CD4-positive, alpha-beta T cell treated with Interferon alpha-2 for 1 hour (primary cell): Measurements from ENCODE around the gene RAB5IF.

Experiments used
- DNase-seq, 2 donors: peaks; one replicate each; pipeline ENCODE4 v3.0.0-alpha.2; 2020 to 2022

The RAB5IF gene, protein sequence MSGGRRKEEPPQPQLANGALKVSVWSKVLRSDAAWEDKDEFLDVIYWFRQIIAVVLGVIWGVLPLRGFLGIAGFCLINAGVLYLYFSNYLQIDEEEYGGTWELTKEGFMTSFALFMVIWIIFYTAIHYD

DNA sequence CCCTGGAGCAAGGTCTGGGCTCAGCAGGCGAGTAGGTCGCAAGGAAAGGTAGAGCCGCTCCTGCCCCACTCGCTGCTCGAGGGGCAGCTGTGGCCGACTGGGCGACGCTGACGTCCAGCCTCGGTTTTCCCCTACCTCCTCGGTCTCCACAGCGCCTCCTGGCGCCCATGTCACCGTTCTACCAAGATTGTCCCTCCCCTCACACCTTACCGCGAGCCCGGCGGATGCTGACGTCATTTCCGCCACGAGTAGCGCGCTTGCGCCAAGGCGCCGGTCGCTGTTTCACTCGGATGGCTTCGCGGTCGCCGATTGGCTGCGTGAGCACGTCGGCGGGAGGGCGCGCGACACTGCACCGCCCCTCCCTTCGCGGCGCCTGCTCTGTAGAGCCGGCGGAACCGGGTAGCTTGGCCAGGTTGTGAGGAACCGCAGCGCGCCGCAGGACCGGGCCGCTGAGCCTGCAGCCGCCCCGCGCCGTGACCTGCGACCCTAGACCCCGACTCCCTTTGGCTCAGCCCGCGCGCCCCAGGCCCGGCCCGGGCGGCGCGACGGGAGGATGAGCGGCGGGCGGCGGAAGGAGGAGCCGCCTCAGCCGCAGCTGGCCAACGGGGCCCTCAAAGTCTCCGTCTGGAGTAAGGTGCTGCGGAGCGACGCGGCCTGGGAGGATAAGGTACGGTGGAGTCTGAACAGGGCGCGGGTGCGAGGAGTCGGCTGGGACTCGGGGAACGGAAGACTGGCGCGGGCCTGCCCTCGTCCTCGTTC, at the start of gene RAB5IF:
TSS of gene RAB5IF (plus strand) at position 381 of the 759 bp plus-strand sequence. CDS start at position 554, 173 bp downstream.
- peak; percentile 99 for DNase-seq

DNA sequence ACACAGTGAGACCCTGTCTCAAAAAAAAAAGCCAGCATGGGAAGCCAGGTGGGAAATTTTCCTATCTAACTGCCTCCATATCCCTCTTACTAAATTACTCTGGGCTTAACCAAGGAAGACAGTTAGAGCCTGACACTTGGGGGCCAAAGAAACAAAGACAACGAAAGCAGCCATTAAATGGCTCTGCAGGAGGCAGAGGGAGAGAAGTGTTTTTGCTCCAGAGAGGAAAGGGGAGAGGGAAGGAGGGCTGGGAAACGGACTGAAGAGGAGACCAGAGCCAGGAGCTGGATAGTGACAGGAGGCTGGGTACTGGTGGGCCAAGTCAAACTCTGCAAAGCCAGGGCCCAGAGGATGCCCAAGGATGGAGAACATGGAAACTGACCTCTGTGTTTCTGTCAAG, 42.9 kb upstream of the RAB5IF start:
- no peak for DNase-seq

DNA sequence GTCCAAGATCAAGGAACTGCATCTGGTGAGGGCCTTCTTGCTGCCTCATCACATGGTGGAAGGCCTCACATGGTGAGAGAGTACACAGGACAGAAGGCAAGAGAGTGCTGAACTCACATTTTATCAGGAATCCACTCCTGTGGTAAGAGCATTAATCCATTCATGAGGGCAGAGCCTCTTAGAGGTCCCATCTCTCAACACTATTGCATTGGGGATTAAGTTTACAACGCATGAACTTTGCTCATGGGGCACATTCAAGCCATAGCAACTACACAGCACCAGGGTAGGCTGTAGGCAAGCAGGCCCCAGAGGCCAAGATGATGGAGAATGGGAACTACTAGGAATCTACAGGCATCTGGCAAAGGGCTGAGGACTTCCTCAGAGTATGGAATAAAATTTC, 42.2 kb upstream of the RAB5IF start:
- DNase-seq, result no peak

DNA sequence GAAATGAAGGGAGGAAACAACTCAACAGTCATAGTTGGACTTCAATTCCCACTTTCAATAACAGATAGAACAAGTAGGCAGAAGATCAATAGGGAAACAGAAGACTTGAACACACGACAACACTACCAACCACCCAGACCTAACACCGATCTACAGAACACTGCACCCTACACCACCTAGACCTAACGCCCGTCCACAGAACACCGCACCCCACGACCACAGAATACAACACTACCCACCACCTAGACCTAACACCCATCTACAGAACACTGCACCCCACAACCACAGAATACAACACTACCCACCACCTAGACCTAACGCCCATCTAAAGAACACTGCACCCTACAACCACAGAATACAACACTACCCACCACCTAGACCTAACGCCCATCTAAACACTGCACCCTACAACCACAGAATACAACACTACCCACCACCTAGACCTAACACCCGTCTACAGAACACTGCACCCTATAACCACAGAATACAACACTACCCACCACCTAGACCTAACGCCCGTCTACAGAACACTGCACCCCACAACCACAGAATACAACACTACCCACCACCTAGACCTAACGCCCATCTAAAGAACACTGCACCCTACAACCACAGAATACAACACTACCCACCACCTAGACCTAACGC, 41.4 kb upstream of the RAB5IF start:
- DNase-seq, result peak in 1 of 2 donors; percentile 28

DNA sequence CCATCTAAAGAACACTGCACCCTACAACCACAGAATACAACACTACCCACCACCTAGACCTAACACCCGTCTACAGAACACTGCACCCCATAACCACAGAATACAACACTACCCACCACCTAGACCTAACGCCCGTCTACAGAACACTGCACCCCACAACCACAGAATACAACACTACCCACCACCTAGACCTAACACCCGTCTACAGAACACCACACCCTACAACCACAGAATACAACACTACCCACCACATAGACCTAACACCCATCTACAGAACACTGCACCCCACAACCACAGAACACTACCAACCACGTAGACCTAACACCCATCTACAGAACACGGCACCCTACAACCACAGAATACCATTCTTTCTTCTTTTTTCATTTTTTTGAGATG, 40.9 kb upstream of the RAB5IF start:
- peak in 1 of 2 donors; percentile 46 for DNase-seq

DNA sequence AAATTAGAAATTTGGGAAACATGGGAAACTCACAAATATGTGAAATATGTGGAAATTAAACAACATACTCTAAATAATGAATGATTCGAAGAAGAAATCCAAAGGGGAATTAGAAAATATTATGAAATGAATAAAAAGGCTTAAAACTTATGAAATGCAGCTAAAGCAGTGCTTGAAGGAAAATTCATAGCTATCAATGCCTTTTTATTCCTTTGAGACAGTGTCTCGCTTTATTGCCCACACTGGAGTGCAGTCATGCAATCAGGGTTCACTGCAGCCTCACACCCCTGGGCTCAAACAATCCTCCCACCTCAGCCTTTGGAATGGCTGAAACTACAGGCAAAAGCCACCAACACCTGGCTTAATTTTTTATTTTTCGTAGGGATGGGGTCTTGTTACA, 40.1 kb upstream of the RAB5IF start:
- DNase-seq, result no peak

DNA sequence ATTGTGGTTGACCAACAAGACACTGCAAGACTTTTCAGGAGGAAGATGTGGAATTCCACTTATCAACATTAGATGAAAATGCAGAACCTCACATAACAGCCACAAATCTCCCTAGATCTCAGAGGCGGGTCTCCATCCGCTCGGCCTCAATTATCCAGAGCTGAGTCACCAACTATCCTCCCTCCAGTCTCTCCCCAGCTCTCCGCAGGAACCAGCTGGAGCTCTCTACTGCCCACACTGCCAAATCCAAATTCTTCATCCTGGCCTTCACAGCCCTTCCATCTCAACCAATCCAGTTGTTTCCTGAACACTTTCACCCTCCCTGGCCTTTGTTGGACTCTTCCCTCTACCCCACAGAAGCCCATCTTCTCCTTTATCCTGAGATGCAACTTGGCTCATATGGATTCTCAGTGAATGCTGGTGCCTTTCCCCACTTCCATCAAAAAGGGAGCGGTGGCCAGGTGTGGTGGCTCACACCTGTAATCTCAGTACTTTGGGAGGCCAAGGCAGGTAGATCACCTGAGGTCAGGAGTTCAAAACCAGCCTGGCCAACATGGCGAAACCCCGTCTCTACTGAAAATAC, 35.6 kb upstream of the RAB5IF start:
- DNase-seq, result no peak

DNA sequence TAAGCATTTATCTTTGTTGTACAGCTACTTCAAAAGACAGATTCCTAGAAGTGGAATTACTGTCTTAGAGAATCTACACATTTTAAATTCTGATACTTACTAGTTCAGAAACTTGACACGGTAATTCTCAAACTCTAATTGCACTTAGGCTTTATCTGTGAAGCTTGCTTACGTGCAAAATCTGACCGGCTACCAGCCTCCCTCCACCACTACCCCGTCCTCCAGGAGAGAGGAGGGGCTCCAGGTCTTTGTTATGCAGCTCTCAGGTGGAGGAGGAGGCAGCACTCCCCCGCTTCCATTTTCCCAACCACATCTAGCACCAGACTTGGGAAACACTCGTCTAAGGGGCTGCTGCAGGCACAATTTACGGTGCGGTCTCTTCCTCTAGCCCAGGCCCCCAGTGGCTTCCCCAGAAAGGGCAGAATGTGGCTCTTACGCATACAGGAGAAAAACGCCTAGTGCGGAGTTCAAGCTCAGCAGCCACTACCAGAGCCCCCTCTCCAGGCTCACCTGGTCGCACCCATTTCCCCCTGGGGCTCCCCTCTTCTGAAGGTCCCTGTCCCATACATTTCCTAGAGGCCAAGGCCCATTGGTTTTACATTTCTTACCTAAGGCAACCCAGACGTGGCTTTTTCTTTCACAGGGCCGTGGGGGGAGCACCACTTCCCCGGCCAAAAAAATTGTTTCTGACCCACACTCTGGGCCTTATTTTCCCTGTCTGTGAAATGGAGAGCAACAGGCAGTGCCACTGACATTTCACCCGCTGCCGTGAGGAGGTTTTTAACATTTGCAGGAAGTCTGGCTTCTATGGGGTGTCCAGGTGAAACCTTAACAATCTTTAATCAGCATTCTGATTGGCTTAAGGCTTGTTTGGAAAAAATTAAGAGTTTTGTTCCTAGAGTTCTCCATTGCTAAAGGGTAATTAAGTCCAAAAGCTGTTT, 33.7 kb upstream of the RAB5IF start:
- no peak for DNase-seq

DNA sequence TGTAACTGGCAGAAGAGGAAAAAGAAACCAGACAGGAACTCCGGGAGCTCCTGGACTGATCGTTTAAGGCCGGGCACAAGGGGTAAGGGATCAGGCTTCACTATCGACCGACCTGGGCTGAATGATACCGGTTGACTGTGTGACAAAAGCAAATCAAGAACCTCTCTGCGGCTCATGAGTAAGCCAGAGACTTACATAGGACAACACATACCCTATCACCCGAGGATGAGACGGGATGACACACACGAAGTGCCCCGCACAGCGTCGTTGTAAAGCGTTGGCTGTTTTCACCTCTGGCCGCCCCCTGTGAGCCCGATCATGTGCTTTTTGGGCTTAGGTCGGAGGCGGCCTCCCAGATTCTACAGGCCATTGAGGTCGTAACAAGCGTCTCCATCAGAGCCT, 32.9 kb upstream of the RAB5IF start:
- DNase-seq, result peak; percentile 66 to 69

DNA sequence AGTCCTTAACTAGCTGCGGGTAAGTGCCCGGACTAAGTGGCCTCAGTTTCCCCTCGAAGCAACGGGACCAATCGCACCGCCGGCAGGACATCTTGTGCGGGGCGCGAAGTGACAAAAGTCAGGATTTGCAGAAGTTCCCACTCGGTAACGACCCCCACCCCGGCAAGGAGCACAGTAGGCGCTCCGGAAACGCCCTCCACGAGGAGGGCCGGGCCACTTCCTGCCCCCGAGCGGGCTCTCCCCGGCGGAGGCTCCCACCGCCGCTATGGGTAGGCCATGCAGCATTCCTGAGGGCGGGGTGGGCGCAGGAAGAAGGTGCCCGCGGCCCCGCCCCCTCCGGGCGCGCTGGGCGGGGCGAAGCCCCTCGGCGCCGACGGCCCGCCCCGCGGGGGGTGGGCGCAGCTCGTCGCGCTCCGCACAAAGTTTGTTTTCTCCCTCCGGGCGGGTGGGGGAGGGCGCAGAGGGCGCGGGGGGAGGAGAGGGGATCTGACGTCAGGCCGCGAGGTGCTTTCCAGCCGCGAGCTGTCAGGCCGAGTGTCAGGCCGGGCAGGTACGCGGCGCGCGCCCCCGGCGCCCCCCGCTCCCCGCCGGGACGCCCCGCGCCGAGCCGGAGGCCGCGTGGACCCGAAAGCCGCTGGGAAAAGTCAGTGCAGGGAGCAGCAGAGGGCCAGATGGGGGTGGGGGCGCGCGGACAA, 32.3 kb upstream of the RAB5IF start, which contains the start of gene TGIF2:
TSS of gene TGIF2 (plus strand) at position 495 of the 695 bp plus-strand sequence. CDS start 5,178 bp downstream, outside the sequence.
- peak; percentile 93 to 94 for DNase-seq

DNA sequence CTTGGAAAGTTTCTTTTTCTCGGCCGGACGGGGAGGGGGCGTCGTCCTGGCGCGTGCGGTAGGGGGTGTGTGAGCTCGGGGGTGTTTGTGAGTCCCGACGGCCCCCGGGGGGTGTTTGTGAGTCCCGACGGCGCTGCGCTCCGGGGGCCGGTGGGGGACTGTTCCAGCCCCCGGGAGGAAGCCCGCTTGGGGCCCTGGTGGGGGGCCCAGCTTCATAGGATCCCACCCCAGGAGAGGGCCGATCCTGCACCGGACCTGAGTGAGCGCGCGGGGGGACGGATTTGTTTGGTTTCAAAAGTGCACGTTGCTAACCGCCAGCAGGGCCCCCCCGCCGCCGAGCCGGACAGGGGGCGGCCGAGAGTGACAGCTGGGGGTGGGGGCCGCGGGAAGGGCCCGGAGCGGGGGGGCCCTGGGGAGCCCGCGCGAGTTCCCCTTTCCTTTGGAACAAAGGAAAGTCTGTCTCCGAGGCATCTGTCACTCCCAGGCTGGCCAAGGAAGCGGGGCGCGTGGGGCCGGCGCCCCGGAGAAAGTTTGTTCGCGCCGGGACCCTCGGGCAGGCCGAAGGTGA, 31.7 kb upstream of the RAB5IF start:
- DNase-seq, result peak; percentile 50 to 51

DNA sequence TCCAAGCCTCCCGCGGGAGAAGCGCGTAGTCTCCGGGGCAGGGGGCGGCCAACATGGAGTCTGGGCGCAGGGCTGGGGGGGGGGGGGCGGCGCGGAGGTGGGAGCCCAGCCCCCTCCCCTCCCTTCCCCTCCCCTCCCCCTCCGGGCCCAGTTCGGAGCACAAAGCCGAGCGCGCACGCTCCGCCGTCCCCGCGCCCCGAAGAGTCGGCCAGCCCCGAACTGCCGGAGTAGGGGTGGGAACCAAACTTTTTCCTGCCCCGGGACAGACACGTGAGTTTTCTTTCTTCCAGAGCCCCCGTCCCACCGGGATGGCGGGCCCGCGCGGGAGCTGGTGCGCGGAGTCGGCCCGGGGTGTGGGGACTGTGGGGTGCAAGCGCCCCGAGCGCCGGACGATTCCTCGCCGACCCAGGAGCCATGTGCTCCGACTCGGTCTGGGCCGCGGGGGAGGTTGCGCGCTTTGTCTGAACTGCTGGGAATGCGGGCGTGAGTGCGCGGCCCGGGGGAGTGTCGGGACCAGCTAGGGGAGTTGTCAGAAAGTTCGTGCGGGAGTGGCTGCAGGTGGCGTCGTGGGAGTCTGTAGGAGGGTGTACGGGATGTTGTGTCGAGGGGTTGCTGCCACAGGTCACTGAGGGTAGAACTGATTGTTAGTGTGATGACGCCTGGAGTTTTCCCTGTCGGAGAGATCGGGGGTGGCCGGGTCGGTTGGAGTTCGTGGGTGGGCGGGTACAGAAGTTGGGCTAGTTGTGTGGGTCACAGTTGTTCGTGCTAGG, 31.0 kb upstream of the RAB5IF start:
- peak; percentile 45 to 60 for DNase-seq

DNA sequence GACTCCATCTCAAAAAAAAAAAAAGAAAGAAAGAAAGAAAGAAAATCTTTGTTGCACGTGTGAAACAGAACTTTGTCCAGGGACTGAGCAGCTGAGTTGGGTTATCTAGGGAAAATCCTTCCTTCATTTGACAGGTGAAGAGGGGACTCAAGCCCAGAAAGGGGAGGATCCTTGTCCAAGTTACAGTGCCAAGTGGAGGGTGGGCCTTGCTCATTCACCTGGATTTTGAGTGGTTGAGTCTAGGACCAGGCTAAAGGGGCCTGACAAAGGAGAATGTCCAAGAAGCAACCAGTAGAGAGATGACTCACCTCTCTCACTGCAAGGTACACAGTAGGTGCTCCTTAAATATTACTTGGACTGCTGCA, 29.5 kb upstream of the RAB5IF start:
- no peak for DNase-seq

DNA sequence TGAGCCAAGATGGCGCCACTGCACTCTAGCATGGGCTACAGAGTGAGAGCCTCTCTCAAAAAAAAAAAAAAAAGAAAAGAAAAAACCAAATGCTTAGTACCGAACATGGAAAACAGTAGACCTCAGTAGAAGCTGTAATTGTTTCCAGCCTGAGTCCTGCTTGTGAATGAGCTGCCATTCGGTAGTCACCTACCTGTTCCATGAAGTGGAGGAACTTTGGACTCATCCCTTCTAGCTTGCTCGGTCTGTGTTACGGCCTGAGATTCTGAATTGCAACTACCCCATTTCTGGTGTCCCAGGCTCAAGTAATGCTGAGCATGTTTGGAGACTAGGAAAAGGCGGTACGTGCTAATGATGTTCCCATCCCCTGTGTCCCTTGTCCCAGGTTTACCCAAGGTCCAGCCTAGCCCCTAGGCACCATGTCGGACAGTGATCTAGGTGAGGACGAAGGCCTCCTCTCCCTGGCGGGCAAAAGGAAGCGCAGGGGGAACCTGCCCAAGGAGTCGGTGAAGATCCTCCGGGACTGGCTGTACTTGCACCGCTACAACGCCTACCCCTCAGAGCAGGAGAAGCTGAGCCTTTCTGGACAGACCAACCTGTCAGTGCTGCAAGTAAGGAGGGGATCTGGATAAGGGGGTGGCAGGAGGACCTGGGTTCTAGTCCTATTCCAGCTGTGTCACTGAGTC, 27.1 kb upstream of the RAB5IF start:
- no peak for DNase-seq

DNA sequence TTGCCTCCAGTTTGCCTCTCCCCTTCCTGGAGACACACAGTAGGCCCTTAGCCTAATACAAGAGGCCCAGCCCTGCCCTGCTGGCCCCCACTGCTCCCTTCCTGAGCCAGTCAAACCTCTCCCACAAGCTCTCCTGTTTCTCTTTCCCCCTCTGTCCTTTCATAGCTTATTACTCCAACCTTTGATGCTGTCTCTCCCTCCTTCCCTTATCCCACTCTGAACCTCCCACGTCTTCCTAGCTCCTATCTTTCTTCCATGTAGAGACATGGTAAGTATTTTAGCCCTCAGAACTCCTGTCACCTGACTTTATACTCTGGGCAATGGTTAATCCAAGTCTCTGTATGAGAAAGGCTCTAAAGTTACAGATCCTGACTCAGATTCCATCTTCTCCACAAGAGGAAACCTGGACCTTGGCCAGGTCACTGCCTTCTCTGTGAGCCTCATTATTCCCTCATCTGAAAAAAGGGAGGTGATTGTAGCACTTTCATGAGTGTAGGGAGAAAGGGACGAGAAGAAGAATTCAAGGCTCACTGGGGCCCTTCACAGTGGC, 25.5 kb upstream of the RAB5IF start:
- DNase-seq, result no peak

DNA sequence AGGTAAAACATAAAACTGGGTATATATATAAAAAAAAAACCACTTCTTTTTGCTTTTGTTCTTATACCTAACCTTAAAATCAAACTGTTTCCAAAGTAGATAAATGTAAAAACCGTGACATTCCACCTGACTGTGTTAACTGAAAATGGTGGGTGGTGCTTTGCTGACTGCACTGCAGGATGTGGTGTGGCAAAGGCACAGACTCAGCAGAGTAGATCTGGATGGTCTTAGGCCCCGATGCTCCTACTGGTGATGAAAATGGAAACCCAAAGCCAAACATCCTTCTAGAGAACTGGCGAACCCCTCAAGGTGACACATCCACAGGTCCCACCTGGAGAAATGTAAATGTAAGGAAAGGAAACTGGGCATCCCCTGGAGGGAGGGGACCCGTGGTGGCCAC, 23.3 kb upstream of the RAB5IF start:
- no peak for DNase-seq

DNA sequence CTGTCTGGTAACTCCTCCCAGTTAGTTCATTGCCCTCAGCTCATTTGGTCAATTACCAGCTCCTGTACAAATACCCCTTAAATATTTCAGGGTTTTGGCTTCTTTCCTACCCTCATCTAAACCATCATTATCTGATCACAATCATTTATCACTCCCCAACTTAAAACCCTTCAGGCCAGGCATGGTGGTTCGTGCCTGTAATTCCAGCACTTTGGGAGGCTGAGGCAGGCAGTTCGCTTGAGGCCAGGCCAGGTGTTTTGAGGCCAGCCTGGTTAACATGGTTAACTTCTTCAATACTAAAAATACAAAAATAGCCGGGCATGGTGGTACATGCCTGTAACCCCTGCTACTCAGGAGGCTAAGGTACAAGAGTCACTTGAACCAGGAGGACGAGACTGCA, 22.8 kb upstream of the RAB5IF start:
- no peak for DNase-seq

DNA sequence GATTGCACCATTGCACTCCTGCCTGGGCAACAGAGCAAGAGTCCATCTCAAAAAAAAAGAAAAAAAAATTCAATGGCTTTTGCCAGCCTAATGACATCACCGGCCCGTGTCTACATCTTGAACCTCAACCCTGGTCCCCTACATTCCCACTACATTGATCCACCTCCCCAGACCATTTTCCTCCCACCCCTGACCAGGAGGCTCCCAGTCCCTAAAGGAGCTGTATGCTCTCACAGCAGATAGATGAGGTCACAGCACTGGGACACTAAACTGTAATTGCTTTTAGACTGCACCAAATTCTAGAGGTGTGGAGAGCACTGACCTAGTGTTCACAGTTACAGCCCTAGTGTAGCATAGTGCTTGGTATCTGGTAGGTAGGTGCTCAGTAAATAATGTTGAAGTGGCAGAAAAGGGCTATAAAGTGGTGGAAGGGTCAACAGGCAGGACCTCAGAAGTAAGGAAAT, 21.5 kb upstream of the RAB5IF start:
- no peak for DNase-seq

DNA sequence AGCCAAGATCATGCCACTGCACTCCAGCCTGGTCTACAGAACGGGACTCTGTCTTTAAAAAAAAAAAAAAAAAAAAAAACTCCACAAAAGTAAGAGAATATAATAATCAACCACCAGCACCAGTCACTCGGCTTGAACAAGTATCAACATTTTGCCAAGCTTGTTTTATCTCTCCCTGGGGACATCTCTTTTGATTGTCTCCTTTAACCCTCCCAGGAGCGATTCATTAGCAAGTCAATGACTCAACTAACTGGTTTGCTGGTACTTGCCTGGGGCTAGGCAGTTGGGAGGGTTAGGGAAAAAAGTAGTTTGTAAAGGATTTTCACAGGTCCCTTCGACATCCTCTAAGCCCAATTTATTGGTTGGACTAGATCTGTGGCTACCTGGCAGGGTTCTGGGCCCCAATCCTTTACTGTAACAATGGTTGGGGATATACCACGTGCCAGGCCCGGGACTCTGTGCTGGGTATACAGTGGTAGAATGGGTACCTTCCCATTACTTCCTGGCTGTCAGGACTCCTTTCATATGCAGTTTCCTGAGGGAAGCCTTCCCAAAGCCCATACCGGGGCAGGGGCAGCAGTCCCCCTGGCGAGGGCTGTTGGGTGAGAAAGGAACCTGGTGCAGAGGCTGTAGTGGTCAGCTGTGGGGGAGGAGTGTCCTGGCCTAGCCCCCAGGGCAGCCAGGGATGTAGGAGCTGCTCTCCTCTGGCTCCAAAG, 20.0 kb upstream of the RAB5IF start:
- DNase-seq, result no peak
